ENCODE measurements around the gene PTPRT.

GRCh38 chr20:42516692-42517091, 673.0 kb downstream of the PTPRT start:
- TF ChIP-seq POLR2A (IDR thresholded peaks at IDR 0.05) (no peak), CTCF (IDR thresholded peaks at IDR 0.05) (no peak)

All from Peyer's patch (tissue), 4 donors.